Measurements from ENCODE around the gene DLX4. TPM values are rescaled to one million over a fixed set of nuclear protein-coding genes. Genes with fewer than 3 reads are reported as not detected.

Gene DLX4
- total and polyA plus RNA-seq, 2 donors (not counting 1 experiment from before 2014, with no cell fraction given): 0.17 to 0.88 TPM

GRCh38 chr17:49949634-49950033, 19.4 kb upstream of the DLX4 start:
- CTCF ChIA-PET: no interaction called here
- Histone ChIP-seq H3K4me1 (ENCODE audit: control insufficient read depth in 2 of 2, insufficient read depth in 2 of 2, low read length in 2 of 2) (no peaks in the 10 kb centered on the region), H3K36me3 (replicated peaks in 1 of 2; ENCODE audit: control extremely low read depth in 1 of 2, control insufficient read depth in 1 of 2, extremely low read depth in 1 of 2, insufficient read depth in 2 of 2, low read length in 1 of 2) (no peaks in the 10 kb centered on the region), H3K4me2 (replicated peaks; ENCODE audit: low read depth, low read length, poor library complexity, severe bottlenecking) (no peak overlapping the region), H3K9me3 (ENCODE audit: control extremely low read depth in 1 of 3, control insufficient read depth in 2 of 3, insufficient read depth in 1 of 3, low read length in 2 of 3) (no peaks in the 10 kb centered on the region), H3K27me3 (replicated peaks in 1 of 4; ENCODE audit: control extremely low read depth in 1 of 4, control insufficient read depth in 3 of 4, insufficient read depth in 4 of 4, low read length in 3 of 4) (peaks cover 0 to 42% (median 3%) of the 10 kb centered on the region in 4 experiments), H3K4me3 (ENCODE audit: control extremely low read depth in 1 of 5, extremely low read depth in 1 of 5, insufficient read depth in 1 of 5, low read depth in 2 of 5, low read length in 4 of 5) (no peak overlapping the region), H2AFZ (ENCODE audit: insufficient read depth, low read depth, low read length, poor library complexity, severe bottlenecking) (no peak overlapping the region), H4K20me1 (ENCODE audit: control insufficient read depth, insufficient read depth, low read length, poor library complexity, severe bottlenecking) (no peaks in the 10 kb centered on the region), H3K27ac (ENCODE audit: low read length in 2 of 2) (no peak overlapping the region), H3K9ac (ENCODE audit: low read length) (no peak overlapping the region), H3K79me2 (ENCODE audit: control insufficient read depth, insufficient read depth, low read length) (no peaks in the 10 kb centered on the region)
- H3K27me3 Mint-ChIP-seq: peaks cover 57% of the 10 kb centered on the region
- intact Hi-C loops (cut with micrococcal nuclease): no loop called here
- no peak for DNase-seq
- no peak overlapping the region for H3K4me3 Mint-ChIP-seq
- no peak overlapping the region for H3K27ac Mint-ChIP-seq
- 37% methylated on average over 2 of the region's 2 CpGs for WGBS (ENCODE audit: insufficient coverage)
- TF ChIP-seq EZH2 (IDR thresholded peaks at IDR 0.05; ENCODE audit: borderline replicate concordance, insufficient read depth, low read depth, low read length, poor library complexity, severe bottlenecking) (no peak), CTCF (IDR thresholded peaks at IDR 0.05) (no peak)
- POLR2A ChIA-PET: no interaction called here
- no peaks in the 10 kb centered on the region for H3K4me1 Mint-ChIP-seq
- no peaks in the 10 kb centered on the region for H3K9me3 Mint-ChIP-seq (ENCODE audit: insufficient read depth)
- ATAC-seq (ENCODE audit: low read depth): no peak

GRCh38 chr17:49951362-49952082, 17.5 kb upstream of the DLX4 start:
- H2AFZ ChIP-seq (ENCODE audit: insufficient read depth, low read depth, low read length, poor library complexity, severe bottlenecking): no peak overlapping the region
- peaks cover 49% of the 10 kb centered on the region for H3K27me3 Mint-ChIP-seq
- H3K27ac Mint-ChIP-seq: no peak overlapping the region
- no peaks in the 10 kb centered on the region for H3K9me3 ChIP-seq (ENCODE audit: control extremely low read depth in 1 of 3, control insufficient read depth in 2 of 3, insufficient read depth in 1 of 3, low read length in 2 of 3)
- no peaks in the 10 kb centered on the region for H3K36me3 ChIP-seq (replicated peaks in 1 of 2; ENCODE audit: control extremely low read depth in 1 of 2, control insufficient read depth in 1 of 2, extremely low read depth in 1 of 2, insufficient read depth in 2 of 2, low read length in 1 of 2)
- peaks cover 0 to 40% (median 3%) of the 10 kb centered on the region in 4 experiments for H3K27me3 ChIP-seq (replicated peaks in 1 of 4; ENCODE audit: control extremely low read depth in 1 of 4, control insufficient read depth in 3 of 4, insufficient read depth in 4 of 4, low read length in 3 of 4)
- H3K27ac ChIP-seq (ENCODE audit: low read length in 2 of 2): no peak overlapping the region
- CTCF ChIA-PET: interaction anchor here (0.7 to 3.9 kb wide), 10 partner anchors 9 to 136 kb away, joined by 3 to 74 read pairs (median 5); partner anchors contain the start of gene DLX3
- POLR2A ChIA-PET: interaction anchor here (0.6 kb wide), 1 partner anchor 12 kb away, joined by 11 read pairs; no protein-coding TSS in a partner anchor
- H3K79me2 ChIP-seq (ENCODE audit: control insufficient read depth, insufficient read depth, low read length): no peaks in the 10 kb centered on the region
- H3K4me3 ChIP-seq (ENCODE audit: control extremely low read depth in 1 of 5, extremely low read depth in 1 of 5, insufficient read depth in 1 of 5, low read depth in 2 of 5, low read length in 4 of 5): no peak overlapping the region
- no peaks in the 10 kb centered on the region for H3K4me1 Mint-ChIP-seq
- no peaks in the 10 kb centered on the region for H3K9me3 Mint-ChIP-seq (ENCODE audit: insufficient read depth)
- intact Hi-C loops (cut with micrococcal nuclease): loop anchor here (1.0 kb wide), 1 partner anchor 47 kb away; no protein-coding TSS in a partner anchor
- WGBS (ENCODE audit: insufficient coverage): 82% methylated on average over 14 of the region's 14 CpGs
- no peaks in the 10 kb centered on the region for H3K4me1 ChIP-seq (ENCODE audit: control insufficient read depth in 2 of 2, insufficient read depth in 2 of 2, low read length in 2 of 2)
- TF ChIP-seq EZH2 (IDR thresholded peaks at IDR 0.05; ENCODE audit: borderline replicate concordance, insufficient read depth, low read depth, low read length, poor library complexity, severe bottlenecking) (no peak), CTCF (IDR thresholded peaks at IDR 0.05) (no peak)
- H3K4me3 Mint-ChIP-seq: no peak overlapping the region
- no peak overlapping the region for H3K4me2 ChIP-seq (replicated peaks; ENCODE audit: low read depth, low read length, poor library complexity, severe bottlenecking)
- DNase-seq: no peak
- no peaks in the 10 kb centered on the region for H4K20me1 ChIP-seq (ENCODE audit: control insufficient read depth, insufficient read depth, low read length, poor library complexity, severe bottlenecking)
- ATAC-seq (ENCODE audit: low read depth): no peak
- no peak overlapping the region for H3K9ac ChIP-seq (ENCODE audit: low read length)
